ENCODE results near the gene GPR152. TPM values are rescaled to one million over a fixed set of nuclear protein-coding genes. Genes with fewer than 3 reads are reported as not detected.
"Not testable (repeated sequence)": the region's sequence is repeated elsewhere in the genome, so short reads cannot be mapped to it uniquely, and the experiment has no call there.

GPR152 gene
- total RNA-seq, 1 experiment from 2014 or later: not detected

DNA sequence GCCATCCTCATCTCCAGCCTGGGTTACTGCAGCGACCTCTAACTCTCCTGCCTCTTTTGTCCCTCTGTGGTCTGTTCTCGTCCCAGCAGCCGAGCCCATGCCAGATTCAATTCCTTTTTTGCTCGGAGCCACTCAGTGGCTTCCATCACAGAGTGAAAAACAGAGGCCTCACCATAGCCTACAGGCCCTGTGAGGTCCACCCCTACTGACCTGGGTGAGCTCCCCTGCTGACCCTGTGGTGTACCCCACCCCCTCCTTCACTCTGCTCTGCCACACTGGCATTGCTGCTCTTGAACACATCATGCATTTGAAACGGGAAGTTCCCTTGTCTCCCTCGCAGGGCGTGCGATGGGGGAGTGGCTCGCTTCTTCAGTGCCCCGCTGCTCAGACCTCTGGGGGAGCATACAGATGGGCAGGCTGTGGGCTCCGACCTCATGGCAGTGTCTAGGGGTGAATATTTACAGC is 32.4 kb upstream of the GPR152 start:
- Mint-ChIP-seq H3K27me3 (ENCODE audit: unreplicated experiment) (no peaks in the 10 kb centered on the region), H3K9me3 (ENCODE audit: low read depth, unreplicated experiment) (no peaks in the 10 kb centered on the region), H3K27ac (ENCODE audit: unreplicated experiment) (no peak overlapping the region), H3K4me3 (ENCODE audit: low read depth, unreplicated experiment) (peak overlapping the region; percentile 98), H3K36me3 (ENCODE audit: insufficient read depth, unreplicated experiment) (peaks cover 41% of the 10 kb centered on the region), H3K4me1 (ENCODE audit: low read depth, unreplicated experiment) (peaks cover 26% of the 10 kb centered on the region)
- CTCF ChIA-PET: no interaction called here
- TF ChIP-seq, protein P1, sequence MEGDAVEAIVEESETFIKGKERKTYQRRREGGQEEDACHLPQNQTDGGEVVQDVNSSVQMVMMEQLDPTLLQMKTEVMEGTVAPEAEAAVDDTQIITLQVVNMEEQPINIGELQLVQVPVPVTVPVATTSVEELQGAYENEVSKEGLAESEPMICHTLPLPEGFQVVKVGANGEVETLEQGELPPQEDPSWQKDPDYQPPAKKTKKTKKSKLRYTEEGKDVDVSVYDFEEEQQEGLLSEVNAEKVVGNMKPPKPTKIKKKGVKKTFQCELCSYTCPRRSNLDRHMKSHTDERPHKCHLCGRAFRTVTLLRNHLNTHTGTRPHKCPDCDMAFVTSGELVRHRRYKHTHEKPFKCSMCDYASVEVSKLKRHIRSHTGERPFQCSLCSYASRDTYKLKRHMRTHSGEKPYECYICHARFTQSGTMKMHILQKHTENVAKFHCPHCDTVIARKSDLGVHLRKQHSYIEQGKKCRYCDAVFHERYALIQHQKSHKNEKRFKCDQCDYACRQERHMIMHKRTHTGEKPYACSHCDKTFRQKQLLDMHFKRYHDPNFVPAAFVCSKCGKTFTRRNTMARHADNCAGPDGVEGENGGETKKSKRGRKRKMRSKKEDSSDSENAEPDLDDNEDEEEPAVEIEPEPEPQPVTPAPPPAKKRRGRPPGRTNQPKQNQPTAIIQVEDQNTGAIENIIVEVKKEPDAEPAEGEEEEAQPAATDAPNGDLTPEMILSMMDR (IDR thresholded peaks at IDR 0.05; ENCODE audit: unreplicated experiment): no peak
- no peak for DNase-seq
- intact Hi-C loops (cut with micrococcal nuclease; ENCODE audit: unreplicated experiment): no loop called here
- BruUV-seq (replicated peaks): no TSS peak

DNA sequence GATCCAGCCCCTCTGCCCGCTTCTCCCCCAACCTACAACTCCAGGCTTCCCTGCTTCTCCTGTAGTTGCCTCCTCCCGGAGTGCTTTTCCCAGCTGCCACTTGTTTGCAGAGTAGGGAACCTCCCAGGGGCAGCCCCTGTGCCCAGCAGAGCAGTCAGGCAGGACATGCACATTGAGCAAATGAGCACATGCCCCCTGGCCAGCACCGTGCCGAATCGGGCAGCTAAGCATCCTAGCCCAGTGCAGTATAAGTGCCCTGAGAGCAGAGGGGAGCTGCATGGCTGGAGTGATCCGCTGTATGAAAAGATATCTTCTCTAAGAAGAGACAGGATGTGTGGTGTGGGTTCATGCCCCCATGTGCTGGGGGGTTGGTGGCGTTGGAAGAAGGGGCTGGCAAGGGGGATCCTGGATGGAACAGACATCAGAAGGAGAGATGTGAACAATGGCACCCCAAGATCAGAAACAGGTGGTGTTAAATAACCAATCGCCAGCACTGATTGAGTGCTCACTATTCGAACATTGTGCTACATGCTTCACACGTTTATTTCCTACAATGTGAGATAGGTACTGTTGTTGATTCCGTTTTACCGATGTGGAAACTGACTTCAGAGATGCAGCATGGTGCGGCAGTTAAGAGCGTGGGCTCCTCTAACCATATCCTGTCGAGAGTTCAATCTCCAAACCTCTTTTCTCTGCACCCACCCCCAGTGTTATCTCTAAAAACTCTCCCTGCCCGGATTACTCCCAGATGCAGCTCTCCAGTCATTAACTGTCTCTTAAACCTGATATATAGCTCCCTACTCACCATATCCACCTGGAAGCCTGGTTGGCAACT is 31.5 kb upstream of the GPR152 start:
- no peak for DNase-seq
- CTCF ChIA-PET: no interaction called here
- intact Hi-C loops (cut with micrococcal nuclease; ENCODE audit: unreplicated experiment): no loop called here
- Mint-ChIP-seq H3K27me3 (ENCODE audit: unreplicated experiment) (no peaks in the 10 kb centered on the region), H3K4me3 (ENCODE audit: low read depth, unreplicated experiment) (peak overlapping the region; percentile 98), H3K36me3 (ENCODE audit: insufficient read depth, unreplicated experiment) (peaks cover 35% of the 10 kb centered on the region), H3K4me1 (ENCODE audit: low read depth, unreplicated experiment) (peaks cover 26% of the 10 kb centered on the region), H3K9me3 (ENCODE audit: low read depth, unreplicated experiment) (no peaks in the 10 kb centered on the region), H3K27ac (ENCODE audit: unreplicated experiment) (no peak overlapping the region)
- TF ChIP-seq, protein P1 (IDR thresholded peaks at IDR 0.05; ENCODE audit: unreplicated experiment): no peak
- no TSS peak for BruUV-seq (replicated peaks)

DNA sequence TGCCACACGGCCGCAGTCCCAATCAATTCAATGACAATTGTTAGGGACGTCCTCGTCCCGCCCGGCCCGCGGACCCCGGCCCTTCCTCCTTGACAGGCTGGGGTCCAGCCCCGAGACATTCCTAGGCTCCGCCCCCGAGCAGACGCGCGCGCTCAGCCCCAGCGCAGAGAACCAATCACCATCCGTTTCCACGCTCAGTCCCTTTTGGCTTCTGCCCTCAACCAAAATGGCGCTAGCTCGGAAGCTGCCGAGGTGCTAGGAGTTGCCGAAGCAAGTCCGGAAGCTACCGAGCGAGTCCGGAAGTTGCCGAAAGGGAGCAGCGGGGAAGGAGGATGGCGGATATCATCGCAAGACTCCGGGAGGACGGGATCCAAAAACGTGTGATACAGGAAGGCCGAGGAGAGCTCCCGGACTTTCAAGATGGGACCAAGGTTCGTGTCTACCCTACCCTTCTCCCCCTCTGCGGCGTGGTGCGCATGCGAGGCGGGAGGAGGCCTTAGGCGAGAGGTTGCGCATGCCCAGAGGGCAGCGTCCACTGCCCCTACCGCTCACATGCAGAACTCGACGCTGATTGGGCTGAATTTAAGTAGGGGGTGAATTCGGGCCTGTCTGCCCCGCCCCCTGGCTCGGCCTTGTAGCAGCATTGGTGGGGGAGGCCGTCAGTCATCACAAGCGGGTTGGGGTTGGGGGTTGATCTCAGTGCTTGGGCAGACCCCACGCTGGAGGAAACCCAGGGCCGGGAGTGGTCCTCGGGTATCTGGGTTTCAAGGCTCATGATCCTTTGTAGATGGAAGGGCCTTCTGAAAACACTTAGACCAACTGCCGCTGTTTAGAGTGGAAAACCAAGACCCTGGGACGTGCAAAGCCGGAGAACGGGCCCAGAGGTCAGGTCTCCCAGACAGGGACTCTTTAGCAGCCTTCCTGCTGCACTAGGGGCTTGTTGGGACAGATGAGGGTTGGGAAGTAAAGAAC is 30.6 kb upstream of the GPR152 start, which contains the start of gene AIP:
AIP (plus strand) TSS at position 200 of the 972 bp plus-strand sequence; CDS start at position 333, 133 bp downstream.
- Mint-ChIP-seq H3K36me3 (ENCODE audit: insufficient read depth, unreplicated experiment) (peaks cover 34% of the 10 kb centered on the region), H3K9me3 (ENCODE audit: low read depth, unreplicated experiment) (no peaks in the 10 kb centered on the region), H3K27ac (ENCODE audit: unreplicated experiment) (peak within 1 kb of the TSS; percentile 97), H3K4me1 (ENCODE audit: low read depth, unreplicated experiment) (peaks cover 26% of the 10 kb centered on the region), H3K27me3 (ENCODE audit: unreplicated experiment) (no peaks in the 10 kb centered on the region), H3K4me3 (ENCODE audit: low read depth, unreplicated experiment) (peak within 1 kb of the TSS; percentile 98)
- TSS peak; percentile 67 for BruUV-seq (replicated peaks)
- intact Hi-C loops (cut with micrococcal nuclease; ENCODE audit: unreplicated experiment): no loop called here
- CTCF ChIA-PET: interaction anchor here (0.6 to 1.0 kb wide), 7 partner anchors 12 to 1832 kb away, joined by 3 to 6 read pairs (median 3); partner anchors contain the start of genes GPR152, PITPNM1 and PPP1CA
- peak; percentile 97 for DNase-seq
- TF ChIP-seq, protein P1 (IDR thresholded peaks at IDR 0.05; ENCODE audit: unreplicated experiment): no peak

DNA sequence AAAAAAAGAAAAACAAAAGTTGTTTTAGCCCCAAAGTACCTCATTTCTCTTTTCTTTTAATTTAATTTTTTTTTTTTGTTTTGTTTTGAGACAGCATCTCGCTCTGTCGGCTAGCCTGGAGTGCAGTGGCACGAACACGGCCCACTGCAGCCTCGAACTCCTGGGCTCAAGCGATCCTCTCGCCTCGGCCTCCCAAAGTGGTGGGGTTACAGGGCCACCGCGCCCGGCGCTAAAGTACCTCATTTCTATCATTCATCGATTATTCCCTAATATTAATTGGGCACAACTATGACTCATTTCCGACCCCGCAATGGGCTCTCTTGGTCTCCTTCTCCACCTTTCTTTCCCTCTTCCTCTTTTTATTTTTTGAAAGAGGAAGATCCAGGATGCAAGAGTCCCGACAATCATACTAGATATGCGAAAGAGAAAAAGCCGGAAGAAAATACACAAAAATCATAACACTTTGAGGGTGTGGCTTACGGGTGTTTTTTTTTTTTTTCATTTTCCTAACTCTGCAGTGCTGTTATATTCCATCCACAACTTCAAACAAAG is 29.8 kb upstream of the GPR152 start:
- peak overlapping the region; percentile 98 for H3K4me3 Mint-ChIP-seq (ENCODE audit: low read depth, unreplicated experiment)
- DNase-seq: no peak
- peak overlapping the region; percentile 97 for H3K27ac Mint-ChIP-seq (ENCODE audit: unreplicated experiment)
- H3K4me1 Mint-ChIP-seq (ENCODE audit: low read depth, unreplicated experiment): peaks cover 26% of the 10 kb centered on the region
- TSS peak; percentile 64 for BruUV-seq (replicated peaks)
- CTCF ChIA-PET: interaction anchor here (0.6 to 1.0 kb wide), 8 partner anchors 13 to 1831 kb away, joined by 3 to 6 read pairs (median 3); partner anchors contain the start of genes GPR152, PITPNM1 and PPP1CA
- no peaks in the 10 kb centered on the region for H3K9me3 Mint-ChIP-seq (ENCODE audit: low read depth, unreplicated experiment)
- TF ChIP-seq, protein P1 (IDR thresholded peaks at IDR 0.05; ENCODE audit: unreplicated experiment): no peak
- no peaks in the 10 kb centered on the region for H3K27me3 Mint-ChIP-seq (ENCODE audit: unreplicated experiment)
- intact Hi-C loops (cut with micrococcal nuclease; ENCODE audit: unreplicated experiment): no loop called here
- peaks cover 28% of the 10 kb centered on the region for H3K36me3 Mint-ChIP-seq (ENCODE audit: insufficient read depth, unreplicated experiment)

DNA sequence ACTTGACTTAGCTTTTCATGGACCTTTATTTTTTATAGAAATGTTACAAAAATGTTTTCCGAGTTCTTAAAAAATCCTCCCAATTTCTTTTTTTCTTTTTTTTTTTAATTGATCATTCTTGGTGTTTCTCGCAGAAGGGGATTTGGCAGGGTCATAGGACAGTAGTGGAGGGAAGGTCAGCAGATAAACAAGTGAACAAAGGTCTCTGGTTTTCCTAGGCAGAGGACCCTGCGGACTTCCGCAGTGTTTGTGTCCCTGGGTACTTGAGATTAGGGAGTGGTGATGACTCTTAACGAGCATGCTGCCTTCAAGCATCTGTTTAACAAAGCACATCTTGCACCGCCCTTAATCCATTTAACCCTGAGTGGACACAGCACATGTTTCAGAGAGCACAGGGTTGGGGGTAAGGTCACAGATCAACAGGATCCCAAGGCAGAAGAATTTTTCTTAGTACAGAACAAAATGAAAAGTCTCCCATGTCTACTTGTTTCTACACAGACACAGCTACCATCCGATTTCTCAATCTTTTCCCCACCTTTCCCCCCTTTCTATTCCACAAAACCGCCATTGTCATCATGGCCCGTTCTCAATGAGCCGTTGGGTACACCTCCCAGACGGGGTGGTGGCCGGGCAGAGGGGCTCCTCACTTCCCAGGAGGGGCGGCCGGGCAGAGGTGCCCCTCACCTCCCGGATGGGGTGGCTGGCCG is 25.0 kb upstream of the GPR152 start:
- CTCF ChIA-PET; H3K27ac Mint-ChIP-seq (ENCODE audit: unreplicated experiment); intact Hi-C loops (cut with micrococcal nuclease; ENCODE audit: unreplicated experiment); DNase-seq; BruUV-seq (replicated peaks); H3K27me3 Mint-ChIP-seq (ENCODE audit: unreplicated experiment); H3K9me3 Mint-ChIP-seq (ENCODE audit: low read depth, unreplicated experiment); H3K4me1 Mint-ChIP-seq (ENCODE audit: low read depth, unreplicated experiment); H3K4me3 Mint-ChIP-seq (ENCODE audit: low read depth, unreplicated experiment); H3K36me3 Mint-ChIP-seq (ENCODE audit: insufficient read depth, unreplicated experiment): not testable (repeated sequence)
